ENCODE measurements around the gene TMEM114.

TMEM114 gene

DNA sequence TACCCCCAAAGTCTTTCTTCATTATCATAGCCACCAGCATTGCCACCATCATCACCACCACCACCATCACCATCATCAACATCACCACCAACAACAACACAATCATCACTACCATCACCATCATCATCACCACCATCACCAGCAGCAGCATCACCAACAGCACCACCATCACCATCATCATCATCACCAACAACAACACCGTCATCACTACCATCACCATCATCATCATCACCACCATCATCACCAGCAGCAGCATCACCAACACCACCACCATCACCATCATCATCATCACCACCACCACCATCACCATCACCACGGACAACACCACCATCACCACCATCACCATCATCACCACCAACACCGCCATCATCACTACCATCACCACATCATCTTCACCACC lies 500 bp upstream of the TMEM114 start:
- Histone ChIP-seq H3K9me3 (no peaks in the 10 kb centered on the region; the same call in 1 of the 2 replicates), H3K4me3 (ENCODE audit: low read depth, low read length) (no peak overlapping the region), H3K4me1 (no peaks in the 10 kb centered on the region), H3K36me3 (no peaks in the 10 kb centered on the region), H3K27me3 (peaks cover 40% of the 10 kb centered on the region)
- TF ChIP-seq, protein P1, sequence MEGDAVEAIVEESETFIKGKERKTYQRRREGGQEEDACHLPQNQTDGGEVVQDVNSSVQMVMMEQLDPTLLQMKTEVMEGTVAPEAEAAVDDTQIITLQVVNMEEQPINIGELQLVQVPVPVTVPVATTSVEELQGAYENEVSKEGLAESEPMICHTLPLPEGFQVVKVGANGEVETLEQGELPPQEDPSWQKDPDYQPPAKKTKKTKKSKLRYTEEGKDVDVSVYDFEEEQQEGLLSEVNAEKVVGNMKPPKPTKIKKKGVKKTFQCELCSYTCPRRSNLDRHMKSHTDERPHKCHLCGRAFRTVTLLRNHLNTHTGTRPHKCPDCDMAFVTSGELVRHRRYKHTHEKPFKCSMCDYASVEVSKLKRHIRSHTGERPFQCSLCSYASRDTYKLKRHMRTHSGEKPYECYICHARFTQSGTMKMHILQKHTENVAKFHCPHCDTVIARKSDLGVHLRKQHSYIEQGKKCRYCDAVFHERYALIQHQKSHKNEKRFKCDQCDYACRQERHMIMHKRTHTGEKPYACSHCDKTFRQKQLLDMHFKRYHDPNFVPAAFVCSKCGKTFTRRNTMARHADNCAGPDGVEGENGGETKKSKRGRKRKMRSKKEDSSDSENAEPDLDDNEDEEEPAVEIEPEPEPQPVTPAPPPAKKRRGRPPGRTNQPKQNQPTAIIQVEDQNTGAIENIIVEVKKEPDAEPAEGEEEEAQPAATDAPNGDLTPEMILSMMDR (IDR thresholded peaks at IDR 0.05; ENCODE audit: low read depth, low read length) = no peak
- DNase-seq = no peak

DNA sequence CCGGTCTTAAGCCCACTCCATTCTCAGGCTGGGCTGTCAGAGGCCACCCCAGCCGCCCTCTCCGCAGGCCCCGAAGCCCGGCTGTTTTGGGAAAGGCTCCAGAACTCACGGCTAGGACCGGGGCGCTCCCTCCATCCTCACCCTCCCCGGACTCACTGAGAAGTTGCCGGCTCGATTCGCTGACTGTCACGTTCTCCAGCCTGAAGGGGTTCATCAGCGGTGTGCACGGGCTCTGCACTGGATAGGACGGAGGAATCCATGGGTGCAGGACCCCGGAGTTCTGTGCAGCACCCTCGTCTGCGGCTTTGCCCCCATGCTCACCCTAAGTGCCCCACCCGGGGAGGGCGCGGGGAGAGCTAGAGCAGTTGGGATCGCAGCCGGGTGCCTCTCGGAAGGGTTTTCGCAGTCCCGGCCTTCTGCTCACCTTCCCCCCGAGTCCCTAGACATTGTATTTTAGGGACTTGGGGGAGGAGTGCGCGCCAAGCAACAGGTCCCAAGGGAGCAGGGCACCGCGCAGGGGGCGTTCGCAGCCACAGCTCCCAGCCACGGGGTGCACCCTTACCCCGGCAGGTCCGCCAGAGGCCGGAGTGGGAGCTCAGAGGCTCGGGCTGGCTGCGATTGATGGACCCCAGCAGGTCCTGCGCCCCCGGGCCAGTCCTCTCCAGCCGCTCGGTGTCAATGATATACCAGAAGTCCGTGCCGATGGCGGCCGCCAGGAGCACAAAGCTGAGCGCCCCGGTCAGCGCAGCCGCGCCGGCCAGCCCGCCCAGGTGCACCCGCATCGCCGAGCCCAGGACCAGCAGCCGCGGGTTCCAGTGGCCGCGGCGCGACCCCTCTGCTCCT lies 1.0 kb downstream of the TMEM114 start:
- TF ChIP-seq, protein P1 (IDR thresholded peaks at IDR 0.05; ENCODE audit: low read depth, low read length) = no peak
- DNase-seq = no peak
- H3K36me3 ChIP-seq = no peaks in the 10 kb centered on the region
- no peaks in the 10 kb centered on the region for H3K4me1 ChIP-seq
- no peaks in the 10 kb centered on the region; the same call in 1 of the 2 replicates for H3K9me3 ChIP-seq
- H3K4me3 ChIP-seq (ENCODE audit: low read depth, low read length) = no peak overlapping the region
- H3K27me3 ChIP-seq = peaks cover 41% of the 10 kb centered on the region

DNA sequence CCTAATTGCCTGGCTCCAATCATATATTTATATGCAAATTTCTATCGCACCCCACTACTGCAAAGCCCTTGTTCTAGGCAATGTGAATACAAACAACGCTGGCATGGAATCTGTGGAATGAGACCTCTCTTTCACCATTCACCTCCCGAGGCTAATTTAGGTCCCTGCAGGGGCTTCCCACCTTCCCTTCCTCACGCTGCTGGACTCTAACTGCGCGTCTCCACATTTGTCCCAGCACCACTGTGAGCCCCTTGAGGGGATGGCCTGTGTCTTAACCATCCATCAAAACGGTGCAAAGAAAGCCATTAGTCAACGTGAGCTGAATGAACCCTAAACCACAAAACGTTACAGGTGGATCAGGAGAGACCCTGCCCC lies 1.6 kb downstream of the TMEM114 start:
- no peaks in the 10 kb centered on the region for H3K4me1 ChIP-seq
- no peaks in the 10 kb centered on the region for H3K9me3 ChIP-seq
- TF ChIP-seq, protein P1 (IDR thresholded peaks at IDR 0.05; ENCODE audit: low read depth, low read length) = no peak
- no peaks in the 10 kb centered on the region for H3K36me3 ChIP-seq
- no peak overlapping the region for H3K4me3 ChIP-seq (ENCODE audit: low read depth, low read length)
- H3K27me3 ChIP-seq = peaks cover 41% of the 10 kb centered on the region
- DNase-seq = no peak

DNA sequence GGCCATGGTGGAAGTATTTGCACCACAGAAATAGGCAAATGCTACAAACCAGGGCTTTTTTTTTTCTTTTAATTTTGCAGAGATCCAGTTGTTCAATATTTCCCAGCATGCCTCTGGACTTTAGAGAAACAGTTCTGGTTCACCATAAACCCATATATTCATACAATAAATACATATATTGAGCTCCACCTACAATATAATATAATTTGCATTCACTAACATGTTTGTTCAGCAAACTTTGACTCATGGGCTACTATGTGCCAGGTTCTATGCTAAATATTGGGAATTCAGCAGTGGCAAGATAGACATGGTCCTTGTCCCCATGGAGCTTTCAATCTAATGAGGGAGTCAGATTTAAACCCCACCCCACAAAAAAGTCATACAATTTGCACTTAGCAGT lies 3.2 kb downstream of the TMEM114 start:
- Histone ChIP-seq H3K27me3 (peaks cover 41% of the 10 kb centered on the region), H3K4me3 (ENCODE audit: low read depth, low read length) (no peak overlapping the region), H3K4me1 (no peaks in the 10 kb centered on the region), H3K9me3 (no peaks in the 10 kb centered on the region), H3K36me3 (no peaks in the 10 kb centered on the region)
- TF ChIP-seq, protein P1 (IDR thresholded peaks at IDR 0.05; ENCODE audit: low read depth, low read length) = no peak
- DNase-seq = no peak

DNA sequence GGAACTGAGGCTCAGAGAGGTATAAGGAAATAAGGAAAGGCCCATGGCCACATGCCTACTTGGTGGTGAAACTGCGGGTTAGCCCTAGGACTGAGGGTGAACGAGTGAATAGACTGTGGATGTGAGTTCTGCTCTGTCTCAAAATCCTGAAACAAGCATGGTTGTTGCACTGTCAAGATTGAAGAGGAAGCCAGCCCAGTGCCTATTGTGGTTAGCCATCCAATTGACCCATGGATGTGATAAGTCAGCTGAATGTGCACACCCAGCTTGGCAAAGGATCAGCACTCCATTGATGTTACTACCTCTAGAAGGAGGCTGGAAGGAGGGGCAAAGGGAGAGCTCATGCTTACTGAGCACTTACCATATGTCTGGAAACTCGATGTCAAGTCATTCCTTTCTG lies 4.5 kb downstream of the TMEM114 start:
- TF ChIP-seq, protein P1 (IDR thresholded peaks at IDR 0.05; ENCODE audit: low read depth, low read length) = no peak
- no peaks in the 10 kb centered on the region for H3K36me3 ChIP-seq
- peaks cover 41% of the 10 kb centered on the region for H3K27me3 ChIP-seq
- no peak overlapping the region for H3K4me3 ChIP-seq (ENCODE audit: low read depth, low read length)
- H3K4me1 ChIP-seq = no peaks in the 10 kb centered on the region
- DNase-seq = no peak
- H3K9me3 ChIP-seq = no peaks in the 10 kb centered on the region

DNA sequence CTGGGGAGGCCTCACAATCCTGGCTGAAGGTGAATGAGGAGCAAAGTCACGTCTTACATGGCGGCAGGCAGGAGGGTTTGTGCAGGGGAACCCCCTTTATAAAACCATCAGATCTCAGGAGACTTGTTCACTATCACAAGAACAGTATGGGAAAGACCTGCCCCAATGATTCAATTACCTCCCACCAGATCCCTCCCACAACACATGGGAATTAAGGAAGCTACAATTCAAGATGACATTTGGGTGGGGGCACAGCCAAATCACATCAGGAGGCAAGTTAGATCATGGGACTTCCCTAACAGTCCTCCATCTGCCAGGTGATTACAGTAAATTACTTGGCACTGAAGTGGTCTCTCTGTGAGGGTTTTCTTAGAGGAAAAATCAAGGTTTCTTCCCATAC lies 5.3 kb downstream of the TMEM114 start:
- Histone ChIP-seq H3K9me3 (no peaks in the 10 kb centered on the region), H3K27me3 (peaks cover 34% of the 10 kb centered on the region), H3K4me1 (no peaks in the 10 kb centered on the region), H3K36me3 (no peaks in the 10 kb centered on the region), H3K4me3 (ENCODE audit: low read depth, low read length) (no peak overlapping the region)
- TF ChIP-seq, protein P1 (IDR thresholded peaks at IDR 0.05; ENCODE audit: low read depth, low read length) = no peak
- no peak for DNase-seq
